Thyroid gland (tissue), 4 donors: Measurements from ENCODE around the gene NKD1.

Experiments used
- CTCF ChIP-seq, 6 experiments: fragments of 200-600 bp in 3 of 6; fragments of 450-650 bp in 3 of 6; sonication (generic) in 3 of 6; IDR thresholded peaks; one replicate each; pipeline ENCODE4 v1.5.1; 2016 to 2019; ENCODE audit warnings: antibody characterized with exemption in 6 of 6, mild to moderate bottlenecking in 2 of 6, inconsistent platforms in 1 of 6, moderate library complexity in 1 of 6
- POLR2A ChIP-seq, 2 donors: fragments of 450-650 bp; IDR thresholded peaks; one replicate each; pipeline ENCODE4 v1.6.1; 2017; ENCODE audit warnings: antibody characterized with exemption in 2 of 2, mild to moderate bottlenecking in 2 of 2, moderate library complexity in 1 of 2

DNA sequence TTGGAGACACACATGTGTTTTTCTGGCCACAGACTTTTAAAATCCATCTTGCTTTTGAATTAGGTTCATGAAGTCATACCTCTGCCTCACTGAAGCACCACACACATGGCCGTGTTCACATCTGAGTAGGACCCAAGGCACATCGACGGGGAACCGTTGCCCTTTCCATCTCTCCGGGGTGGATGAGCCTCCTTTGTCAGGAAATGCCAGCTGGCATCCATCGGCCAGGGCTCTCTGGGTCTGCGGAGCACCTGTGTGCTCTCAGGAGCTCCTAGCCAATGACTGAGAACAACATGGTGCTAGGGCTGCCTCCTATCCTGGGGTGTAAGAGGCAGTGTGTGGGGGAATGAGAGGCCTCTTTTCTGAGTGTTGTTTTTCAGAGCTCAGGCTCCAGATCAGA, 24.5 kb upstream of the NKD1 start:
- TF ChIP-seq CTCF (IDR thresholded peaks at IDR 0.05), result no peak
- TF ChIP-seq POLR2A (IDR thresholded peaks at IDR 0.05), result no peak
